A549 (cell line): Measurements from ENCODE around the gene TMEM237. TPM values are rescaled to one million over a fixed set of nuclear protein-coding genes. Genes with fewer than 3 reads are reported as not detected.

ENCODE experiments used
- ATAC-seq, 2 experiments: fragments of 200-7000 bp in 1 of 2; fragments of >200 bp in 1 of 2; cut with Nextera tagmentation in 1 of 2; cut with Tn5 transposase in 1 of 2; 3 replicates each; pipeline versions ENCODE4 v1.8.0 to v1.9.1; 2018 to 2020; ENCODE audit warnings: mild to moderate bottlenecking in 1 of 2, moderate library complexity in 1 of 2
- CTCF ChIA-PET: fragments of 300-600 bp; sonication (Branson Sonifier 250); formaldehyde crosslinking; extraction: SDS; loops from one replicate; lab custom pipeline; 2021; ENCODE audit warnings: antibody characterized with exemption, inconsistent platforms; lab: Yijun Ruan, JAX
- POLR2A ChIA-PET: fragments of 350-600 bp; formaldehyde crosslinking; extraction: SDS; loops from one replicate; lab custom pipeline; 2021; ENCODE audit warnings: antibody characterized with exemption, inconsistent platforms; lab: Yijun Ruan, JAX
- DNase-seq, 2 experiments: peaks; one replicate each; pipeline versions ENCODE4 v3.0.0 to v3.0.0-alpha.2; 2011 to 2016; ENCODE audit warnings: low read depth in 1 of 2, low spot score in 1 of 2
- FAIRE-seq: peaks from 2 replicates; lab custom pipeline; 2011; peaks lifted over from hg19 to GRCh38; lab: Jason Lieb, UNC
- H3K27ac ChIP-seq, 2 experiments: fragments of >200 bp; sonication (Bioruptor Twin); formaldehyde crosslinking; 3 replicates each; pipeline ENCODE4 v1.5.1; 2016 to 2017
- H3K4me1 ChIP-seq: fragments of >200 bp; sonication (Bioruptor Twin); formaldehyde crosslinking; 3 replicates; pipeline ENCODE4 v1.6.1; 2016
- H3K4me2 ChIP-seq: fragments of >200 bp; sonication (Bioruptor Twin); formaldehyde crosslinking; 3 replicates; pipeline ENCODE4 v1.6.1; 2016
- H3K4me3 ChIP-seq: fragments of >200 bp; sonication (Bioruptor Twin); formaldehyde crosslinking; 3 replicates; pipeline ENCODE4 v1.5.1; 2016
- H3K9me3 ChIP-seq: fragments of >200 bp; sonication (Bioruptor Twin); formaldehyde crosslinking; 3 replicates; pipeline ENCODE4 v1.6.1; 2016
- ATOH8 ChIP-seq: fragments of 250-450 bp; sonication (Bioruptor Pico); IDR thresholded peaks from 2 replicates; pipeline ENCODE4 v1.5.0; 2020; ENCODE audit warnings: low read depth, mild to moderate bottlenecking, moderate library complexity
- BCL3 ChIP-seq: fragments of >200 bp; sonication (Bioruptor Twin); formaldehyde crosslinking; IDR thresholded peaks from 3 replicates; pipeline ENCODE4 v1.6.1; 2016
- BHLHE40 ChIP-seq: IDR thresholded peaks from 2 replicates; pipeline ENCODE4 v1.6.1; 2012; ENCODE audit warnings: low read depth, low read length, inconsistent platforms
- CHD4 ChIP-seq: fragments of 200-600 bp; sonication (generic); IDR thresholded peaks from 2 replicates; pipeline ENCODE4 v1.6.1; 2016; ENCODE audit warnings: antibody characterized with exemption, mild to moderate bottlenecking, borderline replicate concordance
- E2F6 ChIP-seq: IDR thresholded peaks from 2 replicates; pipeline ENCODE4 v1.6.1; 2012; ENCODE audit warnings: low read depth, borderline replicate concordance
- ELK1 ChIP-seq: fragments of 150-350 bp; IDR thresholded peaks from 2 replicates; pipeline ENCODE4 v1.6.1; 2014; ENCODE audit warnings: low read depth, mild to moderate bottlenecking, low read length
- EP300 ChIP-seq, 2 experiments: fragments of >200 bp; sonication (Bioruptor Twin); formaldehyde crosslinking; IDR thresholded peaks; 2 replicates in 1 of 2; 3 replicates in 1 of 2; pipeline ENCODE4 v1.6.1; 2016 to 2017
- GATA3 ChIP-seq: IDR thresholded peaks from 2 replicates; pipeline ENCODE4 v1.6.1; 2012; ENCODE audit warnings: borderline replicate concordance
- HMGXB4 ChIP-seq: fragments of 250-450 bp; sonication (Bioruptor Pico); IDR thresholded peaks from 2 replicates; pipeline ENCODE4 v1.5.0; 2021; ENCODE audit warnings: mild to moderate bottlenecking, moderate library complexity, borderline replicate concordance
- HOXB13 ChIP-seq: fragments of 250-450 bp; sonication (Bioruptor Pico); IDR thresholded peaks from 2 replicates; pipeline ENCODE4 v1.5.0; 2020; ENCODE audit warnings: low read depth, mild to moderate bottlenecking, moderate library complexity
- JUN ChIP-seq, 2 experiments: fragments of >200 bp; sonication (Bioruptor Twin); formaldehyde crosslinking; IDR thresholded peaks; 2 replicates in 1 of 2; 3 replicates in 1 of 2; pipeline ENCODE4 v1.6.1; 2016 to 2017
- KDM1A ChIP-seq: fragments of 200-600 bp; sonication (generic); IDR thresholded peaks from 2 replicates; pipeline ENCODE4 v1.6.1; 2016; ENCODE audit warnings: low read depth, mild to moderate bottlenecking
- KDM5A ChIP-seq: fragments of 200-600 bp; sonication (generic); IDR thresholded peaks from 2 replicates; pipeline ENCODE4 v1.6.1; 2016; ENCODE audit warnings: antibody characterized with exemption, mild to moderate bottlenecking
- MAZ ChIP-seq: fragments of 150-350 bp; IDR thresholded peaks from 2 replicates; pipeline ENCODE4 v1.6.1; 2014; ENCODE audit warnings: antibody characterized with exemption, low read depth, low read length, borderline replicate concordance
- POLR2A ChIP-seq: IDR thresholded peaks from 2 replicates; pipeline ENCODE4 v1.6.1; 2012; ENCODE audit warnings: mild to moderate bottlenecking, low read length
- TFCP2L1 ChIP-seq: fragments of 250-450 bp; sonication (Bioruptor Pico); IDR thresholded peaks from 2 replicates; pipeline ENCODE4 v1.5.0; 2021; ENCODE audit warnings: mild to moderate bottlenecking
- ZFP36 ChIP-seq: fragments of 450-650 bp; IDR thresholded peaks from 2 replicates; pipeline ENCODE4 v1.6.1; 2014; ENCODE audit warnings: borderline replicate concordance; ENCODE audit not compliant: partially characterized antibody
- WGBS: methylation state at CpG from one replicate; pipeline ENCODE4 v1.1.6; 2017; ENCODE audit errors: missing lambda C conversion rate; 5-methylcytosine and 5-hydroxymethylcytosine counted together
- polyA plus RNA-seq, 4 experiments: library from polyadenylated mRNA; depleted of rRNA in 3 of 4; stranded (reverse); fragments of >200 nt; fragmentation: RNase III in 1 of 4; extraction: RNeasy Plus Mini Kit Qiagen cat#74134 plus additional on column Dnase treatment in 1 of 4; gene quantifications; 2 replicates in 3 of 4; 3 replicates in 1 of 4; pipeline ENCODE4 v1.2.3, GENCODE V29; 2011 to 2017

Gene TMEM237
- polyA plus RNA-seq, 2 of the 4 experiments (the other 2 are of a cell fraction), result 15.7 to 37.1 TPM

GRCh38 chr2:201628545-201628944, 14.8 kb downstream of the TMEM237 start:
- no peak for FAIRE-seq
- H3K4me2 ChIP-seq, result no peak overlapping the region
- no peaks in the 10 kb centered on the region for H3K4me1 ChIP-seq
- no peak overlapping the region for H3K4me3 ChIP-seq
- H3K9me3 ChIP-seq, result no peaks in the 10 kb centered on the region
- no peak for DNase-seq
- 84% methylated on average over 2 of the region's 2 CpGs for WGBS
- CTCF ChIA-PET, result no interaction called here
- POLR2A ChIA-PET, result no interaction called here
- ATAC-seq, result no peak
- H3K27ac ChIP-seq, result no peak overlapping the region
- TF ChIP-seq TFCP2L1, result no peak

- no peak for ATAC-seq
- no peak for TF ChIP-seq KDM5A
- TF ChIP-seq ELK1, result no peak
- TF ChIP-seq CHD4, result no peak
- no peak for TF ChIP-seq KDM1A
- no peak for TF ChIP-seq HMGXB4 (CRISPR knock-in tag)
- TF ChIP-seq GATA3, result no peak
- 85% methylated on average over 5 of the region's 5 CpGs for WGBS
- FAIRE-seq, result no peak
- Histone ChIP-seq H3K4me2 (no peak overlapping the region), H3K27ac (no peak overlapping the region), H3K4me1 (no peaks in the 10 kb centered on the region), H3K9me3 (no peaks in the 10 kb centered on the region), H3K4me3 (no peak overlapping the region)
- DNase-seq, result no peak
- ChIA-PET POLR2A (no interaction called here), CTCF (interaction anchor here (1.2 kb wide), 1 partner anchor 10 kb away, joined by 3 read pairs; no protein-coding TSS in a partner anchor)
Measured at GRCh38 chr2:201622306-201622970, 20.9 kb downstream of the TMEM237 start.

- TF ChIP-seq EP300 (IDR thresholded peaks at IDR 0.05) (no peak), BHLHE40 (no peak)
- TF ChIP-seq, all 56 proteins: peak for 0
- FAIRE-seq (no peak), DNase-seq (no peak)
Measured at GRCh38 chr2:201621293-201621999, 21.9 kb downstream of the TMEM237 start.

GRCh38 chr2:201618744-201619662, 24.3 kb downstream of the TMEM237 start:
- ATAC-seq (no peak; a peak in 1 of 6 replicates), FAIRE-seq (no peak), DNase-seq (no peak)
- 79% methylated on average over 39 of the region's 39 CpGs for WGBS
- Histone ChIP-seq H3K4me1 (no peaks in the 10 kb centered on the region), H3K27ac (no peak overlapping the region), H3K9me3 (no peaks in the 10 kb centered on the region), H3K4me2 (no peak overlapping the region)
- POLR2A ChIA-PET, result no interaction called here
- TF ChIP-seq ATOH8, result no peak
- no peak for TF ChIP-seq E2F6
- TF ChIP-seq JUN (IDR thresholded peaks at IDR 0.05), result no peak
- no peak for TF ChIP-seq GATA3
- no peak for TF ChIP-seq MAZ
- no peak for TF ChIP-seq POLR2A
- no peak for TF ChIP-seq HOXB13 (CRISPR knock-in tag)
- no peak for TF ChIP-seq ZFP36
- no peak for TF ChIP-seq BCL3
- TF ChIP-seq, all 56 proteins: peak for 0
- CTCF ChIA-PET, result no interaction called here
- H3K4me3 ChIP-seq, result no peak overlapping the region

More at GRCh38 chr2:201621293-201621999, 21.9 kb downstream of the TMEM237 start:
- POLR2A ChIA-PET, result no interaction called here
- no peak overlapping the region for H3K27ac ChIP-seq
- no peak for ATAC-seq
- no peak overlapping the region for H3K4me3 ChIP-seq
- no peaks in the 10 kb centered on the region for H3K9me3 ChIP-seq
- 96% methylated on average over 4 of the region's 4 CpGs for WGBS
- no peak overlapping the region for H3K4me2 ChIP-seq
- CTCF ChIA-PET, result no interaction called here
- H3K4me1 ChIP-seq, result no peaks in the 10 kb centered on the region
